B cell (primary cell): Measurements from ENCODE around the gene LRRC66. TPM values are rescaled to one million over a fixed set of nuclear protein-coding genes. Genes with fewer than 3 reads are reported as not detected.

Source experiments
- ATAC-seq: fragments of 200-7000 bp; cut with Tn5 transposase; one replicate; pipeline ENCODE4 v1.10.0; 2021; ENCODE audit warnings: low read depth, mild to moderate bottlenecking, moderate number of reproducible peaks, moderate library complexity
- CTCF ChIA-PET: fragments of 350-600 bp; sonication (Branson Sonifier 250); formaldehyde crosslinking; loops from one replicate; lab custom pipeline; 2021; ENCODE audit warnings: antibody characterized with exemption, inconsistent platforms; lab: Charles Lee
- POLR2A ChIA-PET: fragments of 350-600 bp; sonication (Branson Sonifier 250); formaldehyde crosslinking; loops from one replicate; lab custom pipeline; 2021; ENCODE audit warnings: antibody characterized with exemption; lab: Charles Lee
- DNase-seq: peaks from one replicate; pipeline ENCODE4 v3.0.0; 2013
- H2AFZ ChIP-seq: 2 replicates; pipeline ENCODE4 v1.6.1; 2012; ENCODE audit warnings: mild to moderate bottlenecking, low read depth, low read length; ENCODE audit not compliant: insufficient read depth, poor library complexity, severe bottlenecking
- H3K27ac ChIP-seq, 2 donors: 1 replicate in 1 of 2; 2 replicates in 1 of 2; pipeline ENCODE4 v1.5.1; 2012 to 2013; ENCODE audit warnings: low read length in 2 of 2, mild to moderate bottlenecking in 2 of 2, moderate library complexity in 1 of 2
- H3K27me3 ChIP-seq, 4 experiments: fragments of 200-600 bp in 1 of 4; sonication (generic) in 1 of 4; replicated peaks in 1 of 4; 1 replicate in 2 of 4; 2 replicates in 2 of 4; pipeline versions ENCODE4 v1.6.1 to v1.7.0; 2013 to 2016; ENCODE audit warnings: low read length in 3 of 4, mild to moderate bottlenecking in 2 of 4, mixed read lengths in 1 of 4, moderate library complexity in 1 of 4; ENCODE audit not compliant: insufficient read depth in 4 of 4, control insufficient read depth in 3 of 4; ENCODE audit errors: control extremely low read depth in 1 of 4
- H3K36me3 ChIP-seq, 2 experiments: replicated peaks in 1 of 2; 1 replicate in 1 of 2; 2 replicates in 1 of 2; pipeline versions ENCODE4 v1.6.1 to v1.7.1; 2013; ENCODE audit warnings: low read length in 1 of 2; ENCODE audit not compliant: insufficient read depth in 2 of 2, control insufficient read depth in 1 of 2; ENCODE audit errors: control extremely low read depth in 1 of 2, extremely low read depth in 1 of 2
- H3K4me1 ChIP-seq, 2 donors: fragments of 200-600 bp in 1 of 2; sonication (generic) in 1 of 2; 1 replicate in 1 of 2; 2 replicates in 1 of 2; pipeline versions ENCODE4 v1.5.1 to v1.6.1; 2013 to 2017; ENCODE audit warnings: low read length in 2 of 2; ENCODE audit not compliant: control insufficient read depth in 2 of 2, insufficient read depth in 2 of 2
- H3K4me2 ChIP-seq: replicated peaks from 2 replicates; pipeline ENCODE3; 2012; ENCODE audit warnings: mild to moderate bottlenecking, low read depth, low read length; ENCODE audit not compliant: poor library complexity, severe bottlenecking
- H3K4me3 ChIP-seq, 5 experiments: fragments of 200-600 bp in 1 of 5; sonication (generic) in 1 of 5; 1 replicate in 3 of 5; 2 replicates in 2 of 5; pipeline versions ENCODE4 v1.5.1 to v1.7.0; 2011 to 2016; ENCODE audit warnings: low read length in 4 of 5, mild to moderate bottlenecking in 4 of 5, low read depth in 2 of 5, control low read depth in 1 of 5, moderate library complexity in 1 of 5; ENCODE audit not compliant: insufficient read depth in 1 of 5; ENCODE audit errors: control extremely low read depth in 1 of 5, extremely low read depth in 1 of 5
- H3K79me2 ChIP-seq: fragments of 200-600 bp; sonication (generic); one replicate; pipeline ENCODE4 v1.6.0; 2016; ENCODE audit warnings: low read length; ENCODE audit not compliant: control insufficient read depth, insufficient read depth
- H3K9ac ChIP-seq: fragments of 200-600 bp; sonication (generic); 2 replicates; pipeline ENCODE4 v1.6.1; 2017; ENCODE audit warnings: mild to moderate bottlenecking, low read length, moderate library complexity
- H3K9me3 ChIP-seq, 3 donors: one replicate each; pipeline versions ENCODE4 v1.6.1 to v1.7.1; 2013; ENCODE audit warnings: low read length in 2 of 3; ENCODE audit not compliant: control insufficient read depth in 2 of 3, insufficient read depth in 1 of 3; ENCODE audit errors: control extremely low read depth in 1 of 3
- H4K20me1 ChIP-seq: 2 replicates; pipeline ENCODE4 v1.6.0; 2012; ENCODE audit warnings: mild to moderate bottlenecking, low read length; ENCODE audit not compliant: insufficient read depth, control insufficient read depth, poor library complexity, severe bottlenecking
- H3K27ac Mint-ChIP-seq: one replicate; pipeline ENCODE4 v1.8.0; 2021; ENCODE audit warnings: mixed read lengths
- H3K27me3 Mint-ChIP-seq: one replicate; pipeline ENCODE4 v1.8.0; 2021; ENCODE audit warnings: mixed read lengths
- H3K4me1 Mint-ChIP-seq: one replicate; pipeline ENCODE4 v1.8.0; 2021; ENCODE audit warnings: mixed read lengths
- H3K4me3 Mint-ChIP-seq: one replicate; pipeline ENCODE4 v1.8.0; 2021; ENCODE audit warnings: mixed read lengths
- H3K9me3 Mint-ChIP-seq: one replicate; pipeline ENCODE4 v1.8.0; 2022; ENCODE audit warnings: mixed read lengths; ENCODE audit not compliant: insufficient read depth
- CTCF ChIP-seq: fragments of 200-600 bp; IDR thresholded peaks from one replicate; pipeline ENCODE4 v1.8.0; 2022; ENCODE audit warnings: antibody characterized with exemption, mild to moderate bottlenecking
- EZH2 ChIP-seq: IDR thresholded peaks from 2 replicates; pipeline ENCODE4 v1.6.1; 2012; ENCODE audit warnings: borderline replicate concordance, low read depth, mild to moderate bottlenecking, moderate library complexity, low read length; ENCODE audit not compliant: insufficient read depth, poor library complexity, severe bottlenecking
- WGBS: methylation state at CpG from one replicate; pipeline ENCODE4 v1.1.5; 2013; ENCODE audit warnings: missing lambda C conversion rate; ENCODE audit not compliant: insufficient coverage; 5-methylcytosine and 5-hydroxymethylcytosine counted together
- intact Hi-C: fragments of 100-400 bp; cut with micrococcal nuclease; formaldehyde crosslinking; loops from one replicate; pipeline ENCODE4 v1.10.0; 2022
- polyA plus RNA-seq: library from polyadenylated mRNA; depleted of rRNA; stranded (reverse); fragments of >200 nt; gene quantifications from 2 replicates; pipeline ENCODE4 v1.2.3, GENCODE V29; 2012
- total RNA-seq, 2 donors: library from RNA; stranded (reverse); fragments of 120-200 nt in 1 of 2; gene quantifications; 1 replicate in 1 of 2; 2 replicates in 1 of 2; pipeline versions ENCODE4 v1.2.3 to v1.2.4, GENCODE V29; 2013 to 2022

The LRRC66 gene
- total and polyA plus RNA-seq, 2 donors (not counting 1 experiment from before 2014, with no cell fraction given): 0.37 to 0.44 TPM

DNA sequence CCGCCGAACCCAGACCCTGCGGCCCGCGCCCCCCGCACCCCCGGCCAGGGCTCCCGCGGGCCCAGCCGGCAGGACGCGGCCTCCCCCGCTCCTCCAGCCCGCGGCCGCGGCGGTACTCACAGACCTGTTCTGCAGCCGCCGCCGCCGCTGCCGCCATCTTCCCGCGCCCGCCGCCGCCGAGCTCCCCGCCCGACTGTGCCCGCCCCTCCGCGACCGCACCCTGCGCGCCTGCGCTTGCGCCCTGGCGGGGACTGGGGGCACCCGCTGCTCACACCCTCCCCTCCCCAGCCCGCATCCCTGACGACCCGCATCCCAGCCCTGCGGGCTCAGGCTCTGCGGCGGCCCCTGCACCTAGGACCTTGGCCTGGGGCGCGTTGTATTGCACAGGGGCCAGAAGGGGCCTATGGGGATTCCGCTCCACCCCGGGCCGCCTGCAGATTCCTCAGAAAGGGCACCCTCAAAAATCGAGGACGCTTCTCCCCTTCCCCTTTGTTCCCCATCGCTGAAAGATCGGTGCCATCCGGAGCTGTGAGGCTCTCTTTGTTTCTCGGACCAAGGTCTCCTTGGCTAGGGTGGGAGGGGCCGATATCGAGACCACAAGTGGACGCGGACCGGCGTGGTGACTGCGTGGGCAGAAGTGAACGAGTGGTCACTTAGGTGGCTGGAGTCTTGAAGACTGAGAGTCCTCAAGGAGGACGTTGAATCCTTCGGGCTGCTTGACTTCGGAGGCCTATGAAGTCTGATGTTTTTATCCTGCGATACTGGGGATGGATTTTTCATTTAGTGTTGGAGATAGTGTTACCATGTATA, 18.1 kb upstream of the LRRC66 start, which contains the start of gene SGCB:
Gene SGCB, minus strand, starts transcription at position 197 of the 810 bp plus-strand sequence. Its CDS starts 40 bp downstream, at position 157.
- POLR2A ChIA-PET: interaction anchor here (0.9 to 1.0 kb wide), 2 partner anchors 14 to 194 kb away, joined by 3 to 4 read pairs; no protein-coding TSS in a partner anchor

More for the DNA sequence above, 18.1 kb upstream of the LRRC66 start, which contains the start of gene SGCB:
- peaks cover 0 to 4% (median 0%) of the 10 kb centered on the region in 3 donors for H3K9me3 ChIP-seq
- no peaks in the 10 kb centered on the region for H4K20me1 ChIP-seq
- Mint-ChIP-seq H3K9me3 (no peaks in the 10 kb centered on the region), H3K27ac (peak within 1 kb of the TSS; percentile 71), H3K4me1 (peaks cover 29% of the 10 kb centered on the region), H3K4me3 (peak within 1 kb of the TSS; percentile 84), H3K27me3 (peaks cover 22% of the 10 kb centered on the region)
- H3K4me2 ChIP-seq: peak within 1 kb of the TSS; percentile 87
- H3K27ac ChIP-seq: no peak within 1 kb of the TSS
- H3K4me1 ChIP-seq: peaks cover 11 to 21% of the 10 kb centered on the region in 2 donors
- H2AFZ ChIP-seq: peak within 1 kb of the TSS; percentile 98
- H3K27me3 ChIP-seq: peaks cover 0 to 30% (median 13%) of the 10 kb centered on the region in 4 experiments
- H3K79me2 ChIP-seq: no peaks in the 10 kb centered on the region
- peak within 1 kb of the TSS; percentile 76 for H3K9ac ChIP-seq
- peak within 1 kb of the TSS; percentile 21 to 70 (median 67) for H3K4me3 ChIP-seq
- intact Hi-C loops: loop anchor here (1.0 to 5.0 kb wide), 3 partner anchors 14 to 684 kb away; partner anchors contain the start of gene DCUN1D4
- WGBS: 4% methylated on average over 63 of the region's 70 CpGs
- no peak for TF ChIP-seq CTCF
- no peak for TF ChIP-seq EZH2
- ATAC-seq: peak; percentile 94
- CTCF ChIA-PET: interaction anchor here (3.1 kb wide), 1 partner anchor 12 kb away, joined by 16 read pairs; no protein-coding TSS in a partner anchor
- DNase-seq: peak; percentile 73
- no peaks in the 10 kb centered on the region for H3K36me3 ChIP-seq
